Right lobe of liver (tissue), 6 donors: ENCODE measurements around the gene CCDC137. TPM values are rescaled to one million over a fixed set of nuclear protein-coding genes. Genes with fewer than 3 reads are reported as not detected.

ENCODE experiments used
- ATAC-seq, 4 donors: fragments of 200-7000 bp; cut with Tn5 transposase; one replicate each; pipeline ENCODE4 v1.9.1; 2020; ENCODE audit warnings: mild to moderate bottlenecking in 4 of 4, moderate library complexity in 4 of 4
- DNase-seq, 3 donors: peaks; one replicate each; pipeline ENCODE4 v3.0.0-alpha.2; 2020
- H3K27ac ChIP-seq, 3 donors: fragments of 200-600 bp; one replicate each; pipeline ENCODE4 v1.8.0; 2022
- H3K27me3 ChIP-seq, 2 donors: fragments of 200-600 bp; one replicate each; pipeline ENCODE4 v1.8.0; 2022
- H3K36me3 ChIP-seq, 4 donors: fragments of 200-600 bp; sonication (generic) in 1 of 4; one replicate each; pipeline versions ENCODE4 v1.5.1 to v1.8.0; 2017 to 2022; ENCODE audit warnings: control low read depth in 1 of 4
- H3K4me1 ChIP-seq, 4 donors: fragments of 200-600 bp; sonication (generic) in 1 of 4; one replicate each; pipeline versions ENCODE4 v1.5.1 to v1.8.0; 2017 to 2022; ENCODE audit warnings: control low read depth in 1 of 4
- H3K4me3 ChIP-seq, 3 donors: fragments of 200-600 bp; one replicate each; pipeline ENCODE4 v1.8.0; 2022
- H3K9me3 ChIP-seq, 4 donors: fragments of 200-600 bp; sonication (generic) in 1 of 4; one replicate each; pipeline versions ENCODE4 v1.5.1 to v1.8.0; 2017 to 2022; ENCODE audit warnings: control low read depth in 1 of 4
- CTCF ChIP-seq, 4 donors: fragments of 200-600 bp in 3 of 4; fragments of 450-650 bp in 1 of 4; IDR thresholded peaks; one replicate each; pipeline versions ENCODE4 v1.5.1 to v1.8.0; 2016 to 2022; ENCODE audit warnings: antibody characterized with exemption in 4 of 4, mild to moderate bottlenecking in 2 of 4
- POLR2A ChIP-seq: fragments of 450-650 bp; IDR thresholded peaks from one replicate; pipeline ENCODE4 v1.6.1; 2017; ENCODE audit warnings: antibody characterized with exemption, mild to moderate bottlenecking
- WGBS: methylation state at CpG from one replicate; pipeline ENCODE4 v1.1.6; 2018; ENCODE audit warnings: low coverage, low lambda C conversion rate; ENCODE audit not compliant: insufficient coverage; ENCODE audit errors: missing lambda C conversion rate; 5-methylcytosine and 5-hydroxymethylcytosine counted together
- intact Hi-C, 2 donors: fragments of 100-400 bp; cut with DNase I; formaldehyde crosslinking; loops; one replicate each; pipeline versions ENCODE4 v1.11.2 to v1.14.1; 2022
- total RNA-seq, 6 experiments: library from RNA; depleted of rRNA in 2 of 6; stranded (reverse); fragments of >200 nt in 2 of 6; fragmentation: NEBNext Ultra II Directional in 3 of 6; extraction: Animal tissue kit (Norgen Biotek cat#: 25700) in 3 of 6; gene quantifications; one replicate each; pipeline versions ENCODE4 v1.1.0 to v1.2.4, GENCODE V29; 2016 to 2023
- donor health status: DM: no; HTN: yes; CAD: no.
- donor health status: DM: no; HTN: no; CAD: no.
- donor health status: DM: no; HTN: no; CAD: no.
- donor health status: DM: no; HTN: yes; CAD: no.
- donor health status: DM: no; HTN: yes; CAD: no.

Gene CCDC137
- total RNA-seq, 6 experiments from 2014 or later = 5.5 to 35.0 (median 6.5) TPM

- peak; percentile 50 for TF ChIP-seq POLR2A
- TF ChIP-seq CTCF (IDR thresholded peaks at IDR 0.05) = no peak
- Histone ChIP-seq H3K9me3 (no peaks in the 10 kb centered on the region), H3K4me1 (peaks cover 0 to 41% (median 12%) of the 10 kb centered on the region in 4 donors), H3K27ac (peak within 1 kb of the TSS; percentile 44 to 79 (median 70)), H3K36me3 (peaks cover 0 to 27% (median 8%) of the 10 kb centered on the region in 4 donors), H3K4me3 (peak within 1 kb of the TSS; percentile 93 to 98 (median 96)), H3K27me3 (no peaks in the 10 kb centered on the region)
- ATAC-seq = peak; percentile 93 to 96 (median 95)
- intact Hi-C loops = no loop called here
- DNase-seq = peak; percentile 97 to 98 (median 98)
- WGBS = 2% methylated on average over 44 of the region's 112 CpGs
Observed at GRCh38 chr17:81683584-81684441, 17.3 kb downstream of the CCDC137 start, which contains the start of the genes ARL16 and HGS. ARL16 (minus strand) TSS chr17:81683797; CDS start chr17:81683753, 44 bp downstream. HGS (plus strand) TSS chr17:81684011; CDS start chr17:81684067, 56 bp downstream.

GRCh38 chr17:81684442-81684911 lies 17.9 kb downstream of the CCDC137 start:
- H3K4me1 ChIP-seq = peaks cover 0 to 38% (median 12%) of the 10 kb centered on the region in 4 donors
- DNase-seq (no peak), ATAC-seq (peak in 1 of 4 donors; percentile 5)
- peak overlapping the region; percentile 44 to 79 (median 70) for H3K27ac ChIP-seq
- peaks cover 0 to 33% (median 8%) of the 10 kb centered on the region in 4 donors for H3K36me3 ChIP-seq
- 1% methylated on average over 14 of the region's 16 CpGs for WGBS
- H3K27me3 ChIP-seq = no peaks in the 10 kb centered on the region
- TF ChIP-seq CTCF (IDR thresholded peaks at IDR 0.05) = no peak
- TF ChIP-seq POLR2A = no peak
- peak overlapping the region; percentile 93 to 98 (median 96) for H3K4me3 ChIP-seq
- H3K9me3 ChIP-seq = no peaks in the 10 kb centered on the region
- intact Hi-C loops = no loop called here

- peak overlapping the region; percentile 93 to 98 (median 96) for H3K4me3 ChIP-seq
- peaks cover 0 to 38% (median 8%) of the 10 kb centered on the region in 4 donors for H3K36me3 ChIP-seq
- no peaks in the 10 kb centered on the region for H3K27me3 ChIP-seq
- H3K4me1 ChIP-seq = peaks cover 0 to 32% (median 9%) of the 10 kb centered on the region in 4 donors
- no peak overlapping the region for H3K27ac ChIP-seq
- ATAC-seq (no peak), DNase-seq (peak in 1 of 3 donors; percentile 25)
- TF ChIP-seq POLR2A (no peak), CTCF (IDR thresholded peaks at IDR 0.05) (no peak)
- no peaks in the 10 kb centered on the region for H3K9me3 ChIP-seq
- WGBS = 80% methylated on average over 2 of the region's 12 CpGs
- intact Hi-C loops = no loop called here
Observed at GRCh38 chr17:81685108-81685507, 18.6 kb downstream of the CCDC137 start.

GRCh38 chr17:81686614-81687013 lies 20.1 kb downstream of the CCDC137 start:
- TF ChIP-seq POLR2A (no peak), CTCF (IDR thresholded peaks at IDR 0.05) (no peak)
- H3K4me3 ChIP-seq = no peak overlapping the region
- H3K4me1 ChIP-seq = peaks cover 0 to 28% (median 7%) of the 10 kb centered on the region in 4 donors
- no peaks in the 10 kb centered on the region for H3K27me3 ChIP-seq
- intact Hi-C loops = no loop called here
- H3K9me3 ChIP-seq = no peaks in the 10 kb centered on the region
- DNase-seq (no peak), ATAC-seq (no peak)
- 88% methylated on average over 4 of the region's 20 CpGs for WGBS
- H3K27ac ChIP-seq = no peak overlapping the region
- peaks cover 0 to 52% (median 8%) of the 10 kb centered on the region in 4 donors for H3K36me3 ChIP-seq
